ENCODE measurements around the gene AIMP2. TPM values are rescaled to one million over a fixed set of nuclear protein-coding genes. Genes with fewer than 3 reads are reported as not detected.
"Not testable (repeated sequence)": the region's sequence is repeated elsewhere in the genome, so short reads cannot be mapped to it uniquely, and the experiment has no call there.

AIMP2 gene
- total RNA-seq, result 10 to 100 TPM; 20.7 to 73.5 (median 46.4) TPM

DNA sequence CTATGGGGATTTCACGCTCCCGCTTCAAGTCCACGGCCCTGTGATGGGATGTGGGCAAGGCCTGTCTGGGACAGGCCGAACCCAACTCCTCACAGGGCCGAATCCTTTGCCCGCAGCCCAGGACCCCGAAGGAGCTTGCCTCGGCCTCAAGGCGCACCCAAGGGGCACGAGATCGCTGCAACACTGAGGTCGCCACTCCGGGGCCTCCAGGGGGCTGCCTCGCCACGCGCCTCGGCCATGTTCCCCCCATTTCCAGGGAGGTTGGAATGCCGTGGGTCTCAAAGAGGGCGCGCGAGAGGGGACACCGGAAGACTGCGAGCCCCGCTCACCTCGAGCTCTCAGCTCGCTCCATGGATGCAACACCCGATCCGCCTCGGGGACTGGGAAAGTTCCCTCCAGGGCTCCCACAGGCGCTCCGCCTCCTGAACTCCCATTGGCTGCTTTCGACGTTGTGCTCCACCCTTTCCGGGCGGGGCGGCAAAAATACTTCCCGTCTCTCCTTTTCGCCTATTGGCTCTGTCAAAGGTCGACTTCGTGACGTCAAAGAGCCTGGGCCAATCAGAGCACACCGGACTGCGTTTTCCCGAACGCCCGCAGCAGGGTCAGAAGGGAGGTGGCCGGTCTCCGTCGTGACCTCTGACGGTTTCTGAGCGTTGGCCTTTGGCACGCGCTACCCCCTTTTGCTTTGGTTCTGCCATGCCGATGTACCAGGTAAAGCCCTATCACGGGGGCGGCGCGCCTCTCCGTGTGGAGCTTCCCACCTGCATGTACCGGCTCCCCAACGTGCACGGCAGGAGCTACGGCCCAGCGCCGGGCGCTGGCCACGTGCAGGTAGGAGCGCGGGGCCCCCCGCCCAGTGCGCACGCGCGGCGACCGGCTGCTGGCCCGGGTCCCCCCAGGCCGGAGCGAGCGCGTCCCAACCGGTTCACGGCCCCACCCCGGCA lies at the start of gene AIMP2, which contains the start of gene PMS2:
Gene AIMP2 (plus strand): TSS at position 605 of the 944 bp plus-strand sequence. CDS start 92 bp downstream, at position 697.
Gene PMS2 (minus strand): TSS at position 382 of the 944 bp plus-strand sequence. CDS start 30 bp downstream, at position 352.
- peak; percentile 92 to 96 (median 94) for ATAC-seq (replicated peaks in 6 of 8)
- 0 to 3% (median 0%) methylated on average over 1 to 13 of the region's 84 CpGs; no CpG with 5 or more reads in 3 of the 10 experiments for WGBS, 10 experiments
- peak within 1 kb of the TSS; percentile 56 to 86 (median 80) for H3K4me3 ChIP-seq
- H3K4me1 ChIP-seq (replicated peaks in 1 of 2), result peaks cover 12 to 15% of the 10 kb centered on the region in 2 donors
- peak within 1 kb of the TSS; percentile 86 to 97 for H3K27ac ChIP-seq
- in situ Hi-C loops (cut with MboI; ENCODE audit: low pct_unique_long_range_greater_than_20kb in 2 of 9, low sequenced_read_pairs in 9 of 9, unreplicated experiment in 9 of 9), result no loop called here

DNA sequence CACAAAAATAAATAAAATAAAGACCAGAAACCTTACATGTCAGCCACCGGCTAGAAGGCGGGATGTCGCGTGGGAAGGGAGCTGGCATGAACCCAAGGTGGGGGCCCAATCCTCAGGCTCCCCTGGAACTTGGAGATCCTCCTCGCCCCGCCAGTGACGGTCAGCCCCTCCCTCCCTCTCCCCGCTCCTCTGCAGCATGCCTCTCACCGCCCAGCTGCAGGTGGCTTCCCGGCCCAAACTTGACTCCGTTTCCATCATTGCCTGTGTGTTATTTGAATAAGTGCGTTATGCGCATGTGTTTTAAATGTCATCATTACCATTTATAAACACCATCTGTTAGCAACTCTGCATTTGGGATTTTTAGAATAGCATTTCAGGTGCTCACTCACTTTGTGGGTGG lies 45.9 kb upstream of the AIMP2 start:
- no CpG with 5 or more reads among the region's 13 CpGs for WGBS, 10 experiments

DNA sequence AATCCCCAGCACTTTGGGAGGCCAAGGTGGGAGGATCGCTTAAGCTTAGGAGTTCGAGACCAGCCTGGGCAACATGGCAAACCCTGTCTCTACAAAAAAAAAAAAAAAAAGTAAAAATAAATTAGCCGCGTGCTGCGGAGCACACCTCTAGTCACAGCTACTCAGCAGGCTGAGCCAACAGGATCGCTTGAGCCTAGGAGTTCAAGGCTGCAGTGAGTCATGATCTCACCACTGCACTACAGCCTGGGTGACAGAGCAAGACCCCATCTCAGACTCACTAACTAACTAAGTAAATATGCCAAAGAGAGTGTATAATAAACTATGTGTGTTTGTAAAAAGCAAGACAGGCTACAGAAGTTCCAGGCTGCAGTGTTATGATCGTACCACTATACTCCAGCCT lies 45.3 kb upstream of the AIMP2 start:
- H3K4me3 ChIP-seq; in situ Hi-C loops (cut with MboI; ENCODE audit: low pct_unique_long_range_greater_than_20kb in 2 of 9, low sequenced_read_pairs in 9 of 9, unreplicated experiment in 9 of 9); H3K27ac ChIP-seq; H3K4me1 ChIP-seq (replicated peaks in 1 of 2); ATAC-seq (replicated peaks in 6 of 8): not testable (repeated sequence)
- no CpG with 5 or more reads among the region's 7 CpGs for WGBS, 10 experiments

More for the DNA sequence above, 45.9 kb upstream of the AIMP2 start:
- in situ Hi-C loops (cut with MboI; ENCODE audit: low pct_unique_long_range_greater_than_20kb in 2 of 9, low sequenced_read_pairs in 9 of 9, unreplicated experiment in 9 of 9); H3K4me3 ChIP-seq; H3K4me1 ChIP-seq (replicated peaks in 1 of 2); H3K27ac ChIP-seq: not testable (repeated sequence)
- ATAC-seq (replicated peaks in 6 of 8), result peak in 6 of 8 experiments; percentile 27 to 97 (median 64)

DNA sequence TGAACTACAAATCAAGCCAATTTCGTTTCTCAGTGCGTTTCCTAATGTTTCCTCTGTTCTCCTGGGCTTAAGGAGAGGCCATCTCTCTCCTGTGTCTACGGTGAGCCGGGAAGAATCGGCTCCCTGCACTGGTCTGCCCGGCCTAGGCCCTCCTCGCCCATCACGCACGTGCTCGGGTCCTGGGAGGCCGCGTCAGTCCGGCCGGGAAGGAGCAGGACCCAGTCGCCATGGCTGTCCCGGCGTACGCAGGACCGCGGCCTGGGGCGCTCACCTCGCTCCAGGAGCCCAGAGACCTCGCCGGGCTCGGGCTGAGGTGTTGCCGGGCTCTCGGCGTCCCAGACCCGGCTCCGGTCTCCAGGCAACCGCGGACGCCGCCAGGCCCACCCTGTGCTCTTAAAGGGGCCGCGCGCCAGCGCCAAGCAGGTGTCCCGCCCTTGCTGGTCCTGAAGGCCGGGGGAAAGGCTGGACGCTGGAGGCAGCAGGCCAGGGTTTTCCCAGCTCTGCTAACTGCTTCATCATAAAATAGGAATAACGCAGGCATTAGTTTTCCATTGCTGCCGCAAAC lies 38.6 kb upstream of the AIMP2 start, which contains the start of gene RSPH10B:
Gene RSPH10B (minus strand): TSS at position 343 of the 565 bp plus-strand sequence. CDS start 3,573 bp downstream, outside the sequence.
- H3K27ac ChIP-seq; H3K4me3 ChIP-seq; H3K4me1 ChIP-seq (replicated peaks in 1 of 2); in situ Hi-C loops (cut with MboI; ENCODE audit: low pct_unique_long_range_greater_than_20kb in 2 of 9, low sequenced_read_pairs in 9 of 9, unreplicated experiment in 9 of 9): not testable (repeated sequence)
- WGBS, 10 experiments, result no CpG with 5 or more reads among the region's 43 CpGs
- peak; percentile 77 to 95 (median 94) for ATAC-seq (replicated peaks in 6 of 8)

DNA sequence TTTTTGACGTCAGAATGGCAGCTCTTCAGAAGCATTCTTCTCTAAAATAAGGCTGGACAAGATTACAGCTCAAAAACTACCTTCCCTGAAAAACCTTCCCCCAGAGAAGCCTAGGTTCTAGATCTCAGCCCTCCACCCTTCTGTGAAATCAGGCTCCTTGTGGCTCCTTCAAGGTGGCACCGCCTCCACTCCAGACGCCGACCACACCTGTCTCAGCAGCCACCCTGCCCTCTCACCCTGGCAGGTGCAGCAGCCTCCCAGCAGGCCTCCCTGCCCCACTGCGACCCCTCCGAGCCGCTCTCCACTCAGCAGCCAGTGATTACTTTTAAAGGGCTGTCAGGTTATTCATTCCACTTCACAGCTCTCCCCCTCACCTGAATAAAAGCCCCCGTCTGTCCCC lies 35.5 kb upstream of the AIMP2 start:
- in situ Hi-C loops (cut with MboI; ENCODE audit: low pct_unique_long_range_greater_than_20kb in 2 of 9, low sequenced_read_pairs in 9 of 9, unreplicated experiment in 9 of 9); H3K4me3 ChIP-seq; H3K4me1 ChIP-seq (replicated peaks in 1 of 2); H3K27ac ChIP-seq; ATAC-seq (replicated peaks in 6 of 8): not testable (repeated sequence)
- WGBS, 10 experiments, result no CpG with 5 or more reads among the region's 8 CpGs

DNA sequence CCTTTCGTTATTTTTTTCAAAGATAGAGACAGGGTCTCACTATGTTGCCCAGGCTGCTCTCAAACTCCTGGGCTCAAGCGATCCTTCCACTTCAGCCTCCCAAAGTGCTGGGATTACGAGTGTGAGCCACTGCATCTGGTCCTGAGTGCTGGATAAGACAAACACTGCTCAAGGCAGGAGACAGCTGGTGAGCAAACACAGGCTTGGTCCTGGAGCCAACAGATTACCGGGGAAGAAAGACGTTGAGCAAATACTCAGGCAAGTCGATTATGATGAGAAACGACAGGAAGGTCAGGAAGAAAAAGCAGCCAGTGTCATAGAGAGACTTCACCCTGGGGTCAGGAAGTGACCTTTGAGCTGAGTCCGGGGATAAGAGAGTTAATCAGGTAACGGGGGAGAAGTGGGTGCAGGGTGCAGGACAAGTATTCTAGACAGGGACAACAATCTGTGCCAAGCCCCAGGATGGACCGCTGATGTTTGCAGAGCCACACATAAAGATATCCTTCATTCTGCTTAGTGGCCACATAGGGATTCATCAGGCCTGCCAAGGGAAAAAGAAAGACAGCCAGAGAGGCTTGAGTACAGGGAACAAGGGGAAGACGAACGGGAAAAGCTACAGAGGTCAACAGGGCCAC lies 29.3 kb upstream of the AIMP2 start:
- WGBS, 10 experiments, result 20 to 100% (median 100%) methylated on average over 1 of the region's 12 CpGs; no CpG with 5 or more reads in 7 of the 10 experiments
- H3K27ac ChIP-seq; H3K4me3 ChIP-seq; ATAC-seq (replicated peaks in 6 of 8); H3K4me1 ChIP-seq (replicated peaks in 1 of 2); in situ Hi-C loops (cut with MboI; ENCODE audit: low pct_unique_long_range_greater_than_20kb in 2 of 9, low sequenced_read_pairs in 9 of 9, unreplicated experiment in 9 of 9): not testable (repeated sequence)

DNA sequence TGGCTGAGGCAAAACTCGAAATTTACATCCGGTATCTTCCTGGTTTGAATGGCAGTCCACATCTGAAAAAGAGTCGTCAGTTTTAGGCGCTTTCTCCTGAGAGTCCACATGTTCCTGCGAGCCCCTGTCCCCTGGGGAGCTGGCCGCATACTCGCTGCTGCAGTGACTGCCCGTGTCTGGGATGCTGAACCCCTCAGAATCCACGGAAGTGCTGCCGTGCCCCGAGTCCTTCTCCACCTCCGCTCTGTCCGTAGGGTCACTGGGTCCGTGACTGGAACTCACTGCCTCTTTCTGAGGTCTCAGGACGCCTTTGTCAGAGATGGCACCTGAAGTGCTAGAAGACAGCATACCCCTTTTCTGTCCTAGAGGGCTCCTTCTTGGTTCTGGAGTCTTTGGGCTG lies 22.0 kb upstream of the AIMP2 start:
- H3K27ac ChIP-seq; in situ Hi-C loops (cut with MboI; ENCODE audit: low pct_unique_long_range_greater_than_20kb in 2 of 9, low sequenced_read_pairs in 9 of 9, unreplicated experiment in 9 of 9); H3K4me3 ChIP-seq; H3K4me1 ChIP-seq (replicated peaks in 1 of 2); ATAC-seq (replicated peaks in 6 of 8): not testable (repeated sequence)
- 76 to 100% (median 89%) methylated on average over 1 to 7 of the region's 15 CpGs; no CpG with 5 or more reads in 2 of the 10 experiments for WGBS, 10 experiments

DNA sequence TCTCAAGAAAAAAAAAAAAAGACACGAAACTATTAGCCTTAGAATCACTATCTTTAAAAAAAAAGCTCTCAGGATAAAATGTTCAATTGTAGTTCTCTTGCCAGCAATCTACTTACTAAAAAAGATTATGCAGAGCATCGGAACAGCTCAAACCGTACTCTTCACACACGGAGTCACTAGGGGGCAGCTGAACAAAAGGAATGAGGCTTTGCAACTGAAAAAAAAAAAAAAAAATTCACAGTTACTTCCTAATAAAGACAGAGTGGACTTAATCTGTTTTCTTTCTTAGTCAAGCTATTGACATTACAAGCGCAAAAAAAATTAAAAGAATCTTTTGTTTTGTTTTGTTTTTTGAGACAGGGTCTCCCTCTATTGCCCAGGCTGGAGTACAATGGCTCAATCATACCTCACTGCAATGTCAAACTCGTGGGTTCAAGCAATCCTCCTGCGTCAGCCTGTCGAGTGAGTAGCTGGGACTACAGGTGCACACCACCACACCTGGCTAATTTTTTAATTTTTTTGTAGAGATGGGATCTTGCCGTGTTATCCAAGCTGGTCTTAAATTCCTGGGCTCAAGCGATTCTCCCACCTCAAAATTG lies 11.8 kb upstream of the AIMP2 start:
- 33 to 93% (median 70%) methylated on average over 2 to 10 of the region's 10 CpGs for WGBS, 10 experiments
- in situ Hi-C loops (cut with MboI; ENCODE audit: low pct_unique_long_range_greater_than_20kb in 2 of 9, low sequenced_read_pairs in 9 of 9, unreplicated experiment in 9 of 9), result no loop called here
- H3K27ac ChIP-seq, result no peak overlapping the region
- no peaks in the 10 kb centered on the region for H3K4me1 ChIP-seq (replicated peaks in 1 of 2)
- H3K4me3 ChIP-seq, result no peak overlapping the region
- ATAC-seq (replicated peaks in 6 of 8), result peak in 7 of 8 experiments; percentile 42 to 61 (median 56)

DNA sequence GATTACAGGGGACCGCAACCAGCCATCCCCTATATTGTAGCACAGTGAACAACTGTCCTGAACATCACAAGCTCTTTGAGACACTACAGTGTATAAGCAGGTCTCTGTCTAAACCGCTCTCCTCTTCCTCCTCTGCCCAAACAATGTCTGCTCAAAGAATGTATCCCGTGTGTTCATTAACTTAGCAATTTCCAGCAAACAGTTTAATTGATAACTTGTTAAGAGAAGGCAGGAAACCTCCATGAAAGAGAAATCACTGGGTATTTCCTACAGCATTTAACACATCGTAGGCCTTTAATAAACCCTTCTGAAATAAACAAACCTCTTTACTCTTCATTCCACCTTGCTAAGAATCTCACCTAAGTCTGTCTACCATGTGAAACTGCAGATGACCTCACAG lies 1.7 kb upstream of the AIMP2 start:
- no peak overlapping the region for H3K27ac ChIP-seq
- peaks cover 12 to 15% of the 10 kb centered on the region in 2 donors for H3K4me1 ChIP-seq (replicated peaks in 1 of 2)
- no peak for ATAC-seq (replicated peaks in 6 of 8)
- 68 to 100% (median 91%) methylated on average over 1 to 4 of the region's 4 CpGs; no CpG with 5 or more reads in 1 of the 10 experiments for WGBS, 10 experiments
- in situ Hi-C loops (cut with MboI; ENCODE audit: low pct_unique_long_range_greater_than_20kb in 2 of 9, low sequenced_read_pairs in 9 of 9, unreplicated experiment in 9 of 9), result no loop called here
- H3K4me3 ChIP-seq, result no peak overlapping the region

DNA sequence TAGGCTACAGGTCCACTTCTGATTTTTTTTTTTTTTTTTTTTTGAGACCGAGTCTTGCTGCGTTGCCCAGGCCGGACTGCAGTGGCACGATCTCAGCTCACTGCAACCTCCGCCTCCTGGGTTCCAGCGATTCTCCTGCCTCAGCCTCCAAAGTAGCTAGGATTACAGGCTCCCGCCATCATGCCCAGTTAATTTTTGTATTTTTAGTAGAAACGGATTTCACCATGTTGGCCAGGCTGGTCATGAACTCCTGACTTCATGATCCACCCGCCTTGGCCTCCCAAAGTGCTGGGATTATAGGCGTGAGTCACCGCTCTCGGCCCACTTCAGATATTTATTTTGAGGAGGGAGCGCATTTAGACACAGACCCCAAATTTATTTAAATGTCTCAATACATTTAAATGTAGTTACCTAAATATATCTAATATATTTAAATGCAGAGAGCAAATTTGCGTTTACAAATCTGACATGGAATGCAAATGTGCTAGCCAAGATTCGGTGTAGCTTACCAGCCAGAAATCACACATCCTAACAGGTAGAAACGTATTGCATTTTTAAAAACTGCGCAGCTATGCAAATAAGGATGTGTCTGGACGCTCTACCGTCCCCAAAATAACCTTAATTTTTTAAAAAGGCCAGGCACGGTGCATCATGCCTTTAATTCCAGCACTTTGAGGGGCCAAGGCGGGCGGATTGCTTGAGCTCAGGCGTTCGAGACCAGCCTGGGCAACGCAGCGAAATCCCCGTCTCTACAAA lies 1.1 kb upstream of the AIMP2 start:
- H3K4me1 ChIP-seq (replicated peaks in 1 of 2), result peaks cover 12 to 15% of the 10 kb centered on the region in 2 donors
- ATAC-seq (replicated peaks in 6 of 8); in situ Hi-C loops (cut with MboI; ENCODE audit: low pct_unique_long_range_greater_than_20kb in 2 of 9, low sequenced_read_pairs in 9 of 9, unreplicated experiment in 9 of 9): not testable (repeated sequence)
- H3K4me3 ChIP-seq, result peak overlapping the region; percentile 56 to 86 (median 80)
- H3K27ac ChIP-seq, result peak overlapping the region; percentile 54 to 78
- 5 to 100% (median 36%) methylated on average over 1 to 24 of the region's 27 CpGs for WGBS, 10 experiments

DNA sequence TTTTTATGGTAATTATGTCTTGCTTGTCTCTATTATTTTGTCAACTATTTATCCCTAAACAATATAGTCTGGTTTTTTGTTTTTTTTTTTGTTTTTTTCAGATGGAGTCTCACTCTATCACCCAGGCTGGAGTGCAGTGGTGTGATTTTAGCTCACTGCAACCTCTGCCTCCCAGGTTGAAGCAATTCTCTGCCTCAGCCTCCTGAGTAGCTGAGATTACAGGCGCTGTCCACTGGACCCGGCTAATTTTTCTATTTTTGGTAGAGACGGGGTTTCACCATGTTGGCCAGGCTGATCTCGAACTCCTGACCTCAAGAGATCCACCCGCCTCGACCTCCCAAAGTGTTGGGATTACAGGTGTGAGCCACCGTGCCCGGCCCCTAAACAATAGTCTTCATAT lies 1.3 kb downstream of the AIMP2 start:
- in situ Hi-C loops (cut with MboI; ENCODE audit: low pct_unique_long_range_greater_than_20kb in 2 of 9, low sequenced_read_pairs in 9 of 9, unreplicated experiment in 9 of 9); ATAC-seq (replicated peaks in 6 of 8): not testable (repeated sequence)
- peak overlapping the region in 4 of 5 donors; percentile 56 to 80 (median 74) for H3K4me3 ChIP-seq
- H3K27ac ChIP-seq, result peak overlapping the region in 1 of 2 donors; percentile 97
- H3K4me1 ChIP-seq (replicated peaks in 1 of 2), result peaks cover 19% of the 10 kb centered on the region in 2 donors
- WGBS, 10 experiments, result 60 to 100% (median 90%) methylated on average over 1 to 6 of the region's 8 CpGs; no CpG with 5 or more reads in 2 of the 10 experiments

DNA sequence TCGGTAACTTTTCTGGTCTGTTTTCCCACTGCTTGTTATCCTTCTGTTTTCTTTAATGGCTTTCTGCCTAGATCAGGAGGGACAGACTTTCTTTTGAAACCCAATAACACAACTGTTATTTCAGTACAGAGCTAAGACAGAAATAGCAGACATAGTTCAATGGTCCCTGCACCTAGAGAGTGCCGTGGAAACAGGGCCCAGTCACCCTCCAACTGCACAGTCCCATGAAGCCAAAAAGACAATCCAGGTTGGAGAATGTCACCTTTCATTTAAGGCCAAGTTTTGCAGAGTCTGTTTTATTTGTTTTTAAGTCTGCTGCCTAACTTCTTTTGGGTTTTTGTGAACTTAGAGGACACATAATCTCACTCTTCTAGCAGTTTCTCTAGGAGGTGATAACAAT lies 2.5 kb downstream of the AIMP2 start:
- peak in 1 of 8 experiments; percentile 1 for ATAC-seq (replicated peaks in 6 of 8)
- H3K27ac ChIP-seq, result no peak overlapping the region
- 50 to 100% (median 100%) methylated on average over 1 to 2 of the region's 2 CpGs; no CpG with 5 or more reads in 3 of the 10 experiments for WGBS, 10 experiments
- H3K4me1 ChIP-seq (replicated peaks in 1 of 2), result peaks cover 31% of the 10 kb centered on the region in 2 donors
- H3K4me3 ChIP-seq, result no peak overlapping the region
- in situ Hi-C loops (cut with MboI; ENCODE audit: low pct_unique_long_range_greater_than_20kb in 2 of 9, low sequenced_read_pairs in 9 of 9, unreplicated experiment in 9 of 9), result no loop called here
